Measurements from ENCODE around the gene MCM7. TPM values are rescaled to one million over a fixed set of nuclear protein-coding genes. Genes with fewer than 3 reads are reported as not detected.
"Not testable (repeated sequence)": the region's sequence is repeated elsewhere in the genome, so short reads cannot be mapped to it uniquely, and the experiment has no call there.

The MCM7 gene
- polyA plus RNA-seq (ENCODE audit: insufficient read length), result 76.6 TPM

GRCh38 chr7:100101016-100101862, at the start of gene MCM7, which contains the start of gene AP4M1:
TSS of gene MCM7 (minus strand) at chr7:100101397. CDS start at chr7:100101294, 103 bp downstream.
TSS of gene AP4M1 (plus strand) at chr7:100101643. CDS start at chr7:100101715, 72 bp downstream.
- DNase-seq, result peak; percentile 98

- DNase-seq, result peak; percentile 98
These were observed 47.5 kb upstream of the MCM7 start, which contains the start of gene LAMTOR4 for GRCh38 chr7:100148559-100149328. TSS of gene LAMTOR4 (plus strand) at chr7:100148918. CDS start at chr7:100148973, 55 bp downstream.

- DNase-seq, result no peak
These were observed 47.0 kb upstream of the MCM7 start for GRCh38 chr7:100148225-100148558.

DNA sequence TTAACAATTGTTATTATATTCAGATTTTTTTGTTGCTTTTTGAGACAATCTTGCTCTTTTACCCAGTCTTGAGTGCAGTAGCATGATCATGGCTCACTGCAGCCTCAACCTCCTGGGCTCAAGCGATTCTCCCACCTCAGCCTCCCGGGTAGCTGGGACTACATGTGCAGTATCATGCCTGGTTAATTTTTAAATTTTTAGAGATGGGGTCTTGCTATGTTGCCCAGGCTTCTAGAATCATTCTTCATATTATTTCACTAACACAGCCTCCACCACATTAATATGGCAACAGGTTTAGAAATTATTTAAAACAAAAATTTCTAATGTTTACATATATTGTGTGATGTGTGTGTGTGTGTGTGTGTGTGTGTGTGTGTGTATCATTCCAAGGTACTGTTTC, 46.1 kb upstream of the MCM7 start:
- DNase-seq, result no peak

- not testable (repeated sequence) for DNase-seq
These were observed 45.2 kb upstream of the MCM7 start for GRCh38 chr7:100146350-100146749.

DNA sequence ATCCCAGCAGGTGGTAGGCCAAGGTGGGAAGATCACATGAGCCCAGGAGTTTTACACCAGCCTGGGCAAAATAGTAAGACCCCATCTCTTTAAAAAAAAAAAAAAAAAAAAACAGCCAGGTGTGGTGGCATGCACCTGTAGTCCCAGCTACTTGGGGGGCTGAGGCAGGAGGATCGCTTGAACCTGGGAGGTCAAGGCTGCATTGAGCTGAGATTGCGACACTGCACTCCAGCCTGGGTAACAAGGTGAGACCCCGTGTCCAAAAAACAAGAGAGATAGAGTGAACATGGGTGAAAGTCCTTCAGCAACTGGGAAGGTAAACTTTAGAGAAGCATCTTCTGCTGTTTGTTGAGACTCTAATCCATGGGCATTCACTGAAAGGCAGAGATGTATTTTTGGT, 41.3 kb upstream of the MCM7 start:
- no peak for DNase-seq

- no peak for DNase-seq
These were observed 40.4 kb upstream of the MCM7 start for GRCh38 chr7:100141555-100141949.

DNA sequence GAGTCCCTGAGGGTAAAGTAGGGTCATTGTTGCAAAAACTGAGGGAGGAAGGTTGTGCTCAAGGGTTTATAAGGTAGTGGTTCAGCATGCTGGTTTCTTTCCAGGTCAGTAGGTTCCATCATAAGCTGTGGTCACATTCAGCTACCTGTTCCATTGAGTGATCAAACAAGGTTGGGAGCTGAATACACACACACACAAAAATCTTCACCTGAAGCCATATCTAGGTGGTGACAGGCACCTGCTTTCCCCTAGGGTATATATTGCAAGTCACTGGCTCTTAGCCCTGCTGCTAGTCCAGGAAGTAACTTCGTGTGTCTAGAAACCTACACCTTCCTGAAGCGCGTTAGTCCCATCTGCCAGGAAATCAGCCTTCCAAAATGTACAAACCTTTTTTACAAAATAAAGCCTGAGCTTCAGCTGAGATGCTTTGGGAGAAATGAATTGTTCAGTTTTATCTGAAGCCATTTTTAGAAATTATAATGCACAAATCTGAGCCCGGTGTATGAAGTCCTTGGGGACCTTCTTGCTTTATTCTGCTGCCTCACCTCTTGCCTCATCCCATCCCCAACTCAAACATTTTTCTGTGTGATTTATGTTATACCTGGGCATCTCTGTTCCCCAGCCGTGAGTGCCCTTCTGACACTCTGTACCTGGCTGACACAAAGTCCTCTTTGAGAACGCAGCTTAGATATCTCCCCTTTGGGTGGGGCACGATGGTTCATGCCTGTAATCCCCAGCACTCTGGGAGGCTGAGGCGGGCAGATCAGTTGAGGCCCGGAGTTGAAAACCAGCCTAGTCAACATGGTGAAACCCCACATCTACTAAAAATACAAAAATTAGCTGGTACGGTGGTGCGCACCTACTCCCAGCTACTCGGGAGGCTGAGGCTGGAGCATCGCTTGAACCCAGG, 36.9 kb upstream of the MCM7 start:
- no peak for DNase-seq

GRCh38 chr7:100132697-100133151, 31.5 kb upstream of the MCM7 start:
- peak; percentile 53 for DNase-seq

DNA sequence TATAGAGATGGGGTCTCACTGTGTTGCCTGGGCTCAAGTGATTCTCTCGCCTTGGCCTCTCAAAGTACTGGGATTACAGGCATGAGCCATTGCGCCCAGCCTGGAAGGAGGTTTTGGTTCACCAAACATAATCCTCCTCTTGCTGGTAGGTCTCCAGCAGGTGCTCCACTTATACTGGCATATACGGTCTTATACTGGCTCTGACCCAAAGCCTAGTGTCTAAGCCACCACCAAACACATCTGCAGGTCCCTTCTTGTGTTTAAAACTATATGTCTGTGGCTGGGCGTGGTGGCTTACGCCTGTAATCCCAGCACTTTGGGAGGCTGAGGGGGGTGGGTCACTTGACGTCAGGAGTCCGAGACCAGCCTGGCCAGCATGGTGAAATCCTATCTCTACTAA, 30.9 kb upstream of the MCM7 start:
- no peak for DNase-seq

DNA sequence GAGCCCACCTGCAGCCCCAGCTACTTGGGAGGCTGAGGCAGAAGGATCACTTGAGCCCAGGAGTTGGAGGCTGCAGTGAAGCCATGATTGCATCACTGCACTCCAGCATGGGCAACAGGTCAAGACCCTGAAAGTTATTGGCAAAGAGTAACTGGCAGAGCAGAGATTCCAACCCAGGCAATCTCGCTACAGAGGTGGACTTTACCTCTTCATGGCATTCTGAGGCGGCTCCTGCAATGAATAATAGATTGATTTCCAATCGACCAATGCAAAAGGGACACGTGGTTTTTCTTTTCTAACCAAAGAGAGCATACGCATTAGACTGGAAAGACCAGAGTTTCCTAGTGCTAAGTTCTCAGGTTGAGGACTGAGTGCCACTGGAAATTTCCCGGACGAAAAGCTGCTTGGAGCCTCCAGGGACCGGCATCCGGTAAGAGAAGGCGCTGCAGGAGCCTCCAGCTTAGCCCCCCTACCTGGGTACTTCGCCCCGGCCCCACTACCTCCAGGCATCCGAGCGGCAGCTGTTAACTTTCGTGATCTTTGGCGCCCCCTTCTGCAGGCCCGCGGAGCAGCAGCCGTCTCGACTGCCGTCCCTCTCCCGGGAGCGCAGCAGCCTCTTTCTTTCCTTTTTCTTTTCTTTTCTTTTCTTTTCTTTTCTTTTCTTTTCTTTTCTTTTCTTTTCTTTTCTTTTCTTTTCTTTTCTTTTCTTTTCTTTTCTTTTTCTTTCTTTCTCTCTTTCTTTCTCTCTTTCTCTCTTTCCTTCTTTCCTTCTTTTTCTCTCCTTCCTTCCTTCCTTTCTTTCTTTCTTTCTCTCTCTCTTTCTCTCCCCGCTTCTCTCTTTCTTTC, 29.6 kb upstream of the MCM7 start:
- peak; percentile 73 for DNase-seq

- not testable (repeated sequence) for DNase-seq
These were observed 29.0 kb upstream of the MCM7 start for GRCh38 chr7:100130220-100130607.

DNA sequence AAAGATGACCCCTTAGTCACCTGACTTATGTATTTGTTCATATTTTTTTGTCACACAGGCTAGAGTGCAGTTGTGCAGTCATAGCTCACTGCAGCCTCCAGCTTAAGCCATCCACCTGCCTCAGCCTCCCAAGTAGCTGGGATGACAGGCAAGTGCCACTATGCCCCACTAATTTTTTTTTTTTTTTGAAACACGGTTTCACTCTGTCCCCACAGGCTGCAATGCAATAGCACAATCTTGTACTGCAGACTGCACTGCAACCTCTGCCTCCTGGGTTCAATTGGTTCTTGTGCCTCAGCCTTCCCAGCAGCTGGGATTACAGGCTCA, 27.4 kb upstream of the MCM7 start:
- DNase-seq, result no peak

DNA sequence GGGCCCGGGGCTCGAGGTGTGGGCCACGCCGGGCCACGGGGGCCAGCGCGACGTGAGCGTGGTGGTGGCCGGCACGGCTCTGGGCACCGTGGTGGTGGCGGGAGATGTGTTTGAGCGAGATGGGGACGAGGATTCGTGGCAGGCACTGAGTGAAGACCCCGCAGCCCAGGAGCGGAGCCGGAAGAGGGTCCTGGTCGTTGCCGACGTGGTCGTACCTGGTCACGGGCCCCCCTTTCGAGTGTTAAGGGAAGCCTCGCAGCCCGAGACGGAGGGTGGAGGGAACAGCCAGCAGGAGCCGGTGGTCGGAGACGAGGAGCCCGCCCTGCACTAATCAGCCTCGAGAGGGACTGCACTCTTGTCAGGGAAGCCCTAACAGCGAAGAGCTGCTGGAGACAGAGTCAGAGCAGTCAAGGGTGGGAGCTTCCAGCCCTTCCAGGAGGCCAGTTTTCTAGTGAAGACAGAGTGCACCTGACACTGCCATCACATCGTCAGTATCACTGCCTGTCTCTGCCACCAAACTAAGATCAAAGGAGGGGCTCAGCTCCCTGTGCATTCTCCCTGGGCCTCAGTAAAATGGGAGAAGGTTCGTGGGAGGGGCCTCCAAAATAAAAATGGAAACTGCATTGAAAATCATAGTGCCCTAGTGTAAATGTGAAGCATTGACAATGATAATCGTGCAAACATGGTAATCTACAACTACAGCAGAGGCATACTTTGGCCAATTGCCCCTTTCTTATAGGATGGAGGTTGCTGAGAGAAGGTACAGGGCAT, 26.9 kb upstream of the MCM7 start:
- DNase-seq, result peak; percentile 32

DNA sequence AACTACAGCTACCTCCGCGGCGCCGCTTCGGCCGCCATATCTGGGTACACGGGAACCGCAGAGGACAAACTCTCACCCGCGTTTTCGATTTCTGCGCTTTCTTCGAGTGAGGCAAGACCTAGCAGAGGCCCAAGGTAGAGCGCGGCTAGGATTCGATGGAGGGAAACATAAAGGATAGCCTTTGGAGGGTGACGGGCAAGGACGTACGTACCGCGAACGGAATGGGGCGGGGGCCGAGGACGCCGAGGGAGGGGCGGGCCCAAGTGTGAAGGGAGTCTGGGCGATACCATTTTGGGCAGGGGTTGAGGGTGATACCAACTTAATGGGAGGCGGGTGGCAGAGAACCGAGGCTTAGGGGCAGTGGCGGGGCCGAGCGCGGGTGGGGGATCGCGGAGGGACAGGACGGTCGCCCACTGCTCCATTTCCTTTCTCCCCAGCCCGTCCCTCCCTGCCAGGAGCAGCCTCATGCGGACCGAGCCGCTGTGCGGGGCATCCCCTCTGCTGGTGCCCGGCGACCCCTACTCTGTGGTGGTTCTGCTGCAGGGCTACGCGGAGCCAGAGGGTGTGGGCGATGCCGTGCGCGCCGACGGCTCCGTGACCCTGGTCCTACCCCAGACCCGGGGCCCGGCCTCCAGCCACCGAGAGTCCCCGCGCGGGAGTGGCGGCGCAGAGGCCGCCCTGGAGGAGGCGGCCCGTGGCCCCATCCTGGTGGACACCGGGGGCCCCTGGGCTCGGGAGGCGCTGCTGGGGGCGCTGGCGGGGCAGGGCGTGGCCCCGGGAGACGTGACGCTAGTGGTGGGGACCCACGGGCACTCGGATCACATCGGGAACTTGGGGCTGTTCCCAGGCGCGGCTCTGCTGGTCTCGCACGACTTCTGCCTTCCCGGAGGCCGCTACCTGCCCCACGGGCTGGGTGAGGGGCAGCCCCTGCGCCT, 26.0 kb upstream of the MCM7 start, which contains the start of gene MBLAC1:
TSS of gene MBLAC1 (plus strand) at position 37 of the 935 bp plus-strand sequence. CDS start at position 466, 429 bp downstream.
- DNase-seq, result peak; percentile 94

- no peak for DNase-seq
These were observed 25.2 kb upstream of the MCM7 start for GRCh38 chr7:100126239-100126930.

GRCh38 chr7:100124301-100125230, 23.4 kb upstream of the MCM7 start:
- DNase-seq, result no peak

- DNase-seq, result no peak
These were observed 21.4 kb upstream of the MCM7 start for GRCh38 chr7:100122568-100122967.

Data from hindlimb muscle (tissue), 1 donor.